ENCODE data around the gene CACNG7. TPM values are rescaled to one million over a fixed set of nuclear protein-coding genes. Genes with fewer than 3 reads are reported as not detected.

CACNG7 gene
- total RNA-seq, 8 experiments from 2014 or later, result 0.27 to 26.3 (median 12.1) TPM

- no peak for ATAC-seq (replicated peaks in 6 of 8)
- no peak overlapping the region for H3K27ac ChIP-seq
- H3K4me1 ChIP-seq (replicated peaks in 1 of 2), result no peaks in the 10 kb centered on the region
- no peak overlapping the region for H3K4me3 ChIP-seq
- in situ Hi-C loops (cut with MboI; ENCODE audit: low pct_unique_long_range_greater_than_20kb in 2 of 9, low sequenced_read_pairs in 9 of 9, unreplicated experiment in 9 of 9), result no loop called here
- WGBS, 10 experiments, result 29 to 100% (median 83%) methylated on average over 1 to 5 of the region's 7 CpGs; no CpG with 5 or more reads in 2 of the 10 experiments
Measured at GRCh38 chr19:53871454-53871853, 37.6 kb upstream of the CACNG7 start.

- no peak overlapping the region for H3K4me3 ChIP-seq
- WGBS, 10 experiments, result 29 to 78% (median 65%) methylated on average over 1 to 5 of the region's 6 CpGs; no CpG with 5 or more reads in 4 of the 10 experiments
- H3K4me1 ChIP-seq (replicated peaks in 1 of 2), result peaks cover 0 to 5% of the 10 kb centered on the region in 2 donors
- H3K27ac ChIP-seq, result no peak overlapping the region
- no peak for ATAC-seq (replicated peaks in 6 of 8)
- in situ Hi-C loops (cut with MboI; ENCODE audit: low pct_unique_long_range_greater_than_20kb in 2 of 9, low sequenced_read_pairs in 9 of 9, unreplicated experiment in 9 of 9), result no loop called here
Measured at GRCh38 chr19:53872762-53873161, 36.3 kb upstream of the CACNG7 start.

GRCh38 chr19:53873773-53874605 lies 35.1 kb upstream of the CACNG7 start:
- ATAC-seq (replicated peaks in 6 of 8), result no peak
- 52 to 100% (median 88%) methylated on average over 1 to 27 of the region's 51 CpGs for WGBS, 10 experiments
- in situ Hi-C loops (cut with MboI; ENCODE audit: low pct_unique_long_range_greater_than_20kb in 2 of 9, low sequenced_read_pairs in 9 of 9, unreplicated experiment in 9 of 9), result no loop called here
- Histone ChIP-seq H3K27ac (no peak overlapping the region), H3K4me1 (replicated peaks in 1 of 2) (peaks cover 4 to 5% of the 10 kb centered on the region in 2 donors), H3K4me3 (no peak overlapping the region)

- no peak for ATAC-seq (replicated peaks in 6 of 8)
- no peak overlapping the region for H3K27ac ChIP-seq
- in situ Hi-C loops (cut with MboI; ENCODE audit: low pct_unique_long_range_greater_than_20kb in 2 of 9, low sequenced_read_pairs in 9 of 9, unreplicated experiment in 9 of 9), result no loop called here
- WGBS, 10 experiments, result 67 to 94% (median 84%) methylated on average over 3 to 6 of the region's 6 CpGs; no CpG with 5 or more reads in 4 of the 10 experiments
- H3K4me1 ChIP-seq (replicated peaks in 1 of 2), result peaks cover 4 to 5% of the 10 kb centered on the region in 2 donors
- H3K4me3 ChIP-seq, result no peak overlapping the region
Measured at GRCh38 chr19:53874606-53874990, 34.5 kb upstream of the CACNG7 start.

- no peak for ATAC-seq (replicated peaks in 6 of 8)
- peaks cover 6 to 8% of the 10 kb centered on the region in 2 donors for H3K4me1 ChIP-seq (replicated peaks in 1 of 2)
- H3K4me3 ChIP-seq, result no peak overlapping the region
- no peak overlapping the region for H3K27ac ChIP-seq
- WGBS, 10 experiments, result 40 to 98% (median 90%) methylated on average over 1 to 15 of the region's 17 CpGs; no CpG with 5 or more reads in 1 of the 10 experiments
- in situ Hi-C loops (cut with MboI; ENCODE audit: low pct_unique_long_range_greater_than_20kb in 2 of 9, low sequenced_read_pairs in 9 of 9, unreplicated experiment in 9 of 9), result no loop called here
Measured at GRCh38 chr19:53875602-53876325, 33.3 kb upstream of the CACNG7 start.

- no peak for ATAC-seq (replicated peaks in 6 of 8)
- in situ Hi-C loops (cut with MboI; ENCODE audit: low pct_unique_long_range_greater_than_20kb in 2 of 9, low sequenced_read_pairs in 9 of 9, unreplicated experiment in 9 of 9), result no loop called here
- H3K27ac ChIP-seq, result no peak overlapping the region
- WGBS, 10 experiments, result 40 to 100% (median 90%) methylated on average over 1 to 4 of the region's 6 CpGs; no CpG with 5 or more reads in 3 of the 10 experiments
- H3K4me1 ChIP-seq (replicated peaks in 1 of 2), result peaks cover 12 to 14% of the 10 kb centered on the region in 2 donors
- H3K4me3 ChIP-seq, result no peak overlapping the region
Measured at GRCh38 chr19:53876651-53877224, 32.3 kb upstream of the CACNG7 start.

- 16 to 72% (median 52%) methylated on average over 5 to 10 of the region's 10 CpGs; no CpG with 5 or more reads in 6 of the 10 experiments for WGBS, 10 experiments
- Histone ChIP-seq H3K4me1 (replicated peaks in 1 of 2) (peaks cover 12 to 16% of the 10 kb centered on the region in 2 donors), H3K27ac (no peak overlapping the region), H3K4me3 (no peak overlapping the region)
- no peak for ATAC-seq (replicated peaks in 6 of 8)
- in situ Hi-C loops (cut with MboI; ENCODE audit: low pct_unique_long_range_greater_than_20kb in 2 of 9, low sequenced_read_pairs in 9 of 9, unreplicated experiment in 9 of 9), result no loop called here
Measured at GRCh38 chr19:53877361-53877766, 31.7 kb upstream of the CACNG7 start.

- in situ Hi-C loops (cut with MboI; ENCODE audit: low pct_unique_long_range_greater_than_20kb in 2 of 9, low sequenced_read_pairs in 9 of 9, unreplicated experiment in 9 of 9), result no loop called here
- Histone ChIP-seq H3K4me1 (replicated peaks in 1 of 2) (peaks cover 13 to 26% of the 10 kb centered on the region in 2 donors), H3K4me3 (peak overlapping the region; percentile 43 to 50 (median 48)), H3K27ac (peak overlapping the region in 1 of 2 donors; percentile 47)
- peak in 1 of 8 experiments; percentile 3 for ATAC-seq (replicated peaks in 6 of 8)
- 0 to 66% (median 17%) methylated on average over 1 to 9 of the region's 12 CpGs; no CpG with 5 or more reads in 5 of the 10 experiments for WGBS, 10 experiments
Measured at GRCh38 chr19:53878776-53879139, 30.3 kb upstream of the CACNG7 start.

- Histone ChIP-seq H3K4me3 (peak overlapping the region; percentile 43 to 50 (median 48)), H3K4me1 (replicated peaks in 1 of 2) (peaks cover 19 to 33% of the 10 kb centered on the region in 2 donors), H3K27ac (peak overlapping the region; percentile 69 to 82)
- peak; percentile 85 to 94 (median 90) for ATAC-seq (replicated peaks in 6 of 8)
- in situ Hi-C loops (cut with MboI; ENCODE audit: low pct_unique_long_range_greater_than_20kb in 2 of 9, low sequenced_read_pairs in 9 of 9, unreplicated experiment in 9 of 9), result no loop called here
- 0 to 14% (median 1%) methylated on average over 1 to 14 of the region's 51 CpGs; no CpG with 5 or more reads in 2 of the 10 experiments for WGBS, 10 experiments
Measured at GRCh38 chr19:53879140-53880081, 29.7 kb upstream of the CACNG7 start.

GRCh38 chr19:53880711-53881481 lies 28.2 kb upstream of the CACNG7 start:
- 2 to 42% (median 17%) methylated on average over 2 to 6 of the region's 6 CpGs for WGBS, 10 experiments
- H3K4me1 ChIP-seq (replicated peaks in 1 of 2), result peaks cover 24 to 33% of the 10 kb centered on the region in 2 donors
- peak overlapping the region in 1 of 2 donors; percentile 26 for H3K27ac ChIP-seq
- peak overlapping the region in 3 of 5 donors; percentile 36 to 40 (median 40) for H3K4me3 ChIP-seq
- ATAC-seq (replicated peaks in 6 of 8), result no peak
- in situ Hi-C loops (cut with MboI; ENCODE audit: low pct_unique_long_range_greater_than_20kb in 2 of 9, low sequenced_read_pairs in 9 of 9, unreplicated experiment in 9 of 9), result no loop called here

- peak within 1 kb of the TSS in 1 of 2 donors; percentile 37 for H3K27ac ChIP-seq
- peak in 6 of 8 experiments; percentile 18 to 52 (median 43) for ATAC-seq (replicated peaks in 6 of 8)
- H3K4me3 ChIP-seq, result peak within 1 kb of the TSS; percentile 25 to 40 (median 36)
- H3K4me1 ChIP-seq (replicated peaks in 1 of 2), result peaks cover 24 to 33% of the 10 kb centered on the region in 2 donors
- WGBS, 10 experiments, result 0 to 14% (median 4%) methylated on average over 1 to 13 of the region's 49 CpGs
- in situ Hi-C loops (cut with MboI; ENCODE audit: low pct_unique_long_range_greater_than_20kb in 2 of 9, low sequenced_read_pairs in 9 of 9, unreplicated experiment in 9 of 9), result no loop called here
Measured at GRCh38 chr19:53881482-53882390, 27.3 kb upstream of the CACNG7 start, which contains the start of gene PRKCG. Gene PRKCG (plus strand): TSS chr19:53882197. CDS start chr19:53882495, 298 bp downstream.
